ENCODE measurements around the gene GPR158.
A peak's percentile ranks its signal among the peaks of the same experiment; 100 is the strongest.

GPR158 gene

DNA sequence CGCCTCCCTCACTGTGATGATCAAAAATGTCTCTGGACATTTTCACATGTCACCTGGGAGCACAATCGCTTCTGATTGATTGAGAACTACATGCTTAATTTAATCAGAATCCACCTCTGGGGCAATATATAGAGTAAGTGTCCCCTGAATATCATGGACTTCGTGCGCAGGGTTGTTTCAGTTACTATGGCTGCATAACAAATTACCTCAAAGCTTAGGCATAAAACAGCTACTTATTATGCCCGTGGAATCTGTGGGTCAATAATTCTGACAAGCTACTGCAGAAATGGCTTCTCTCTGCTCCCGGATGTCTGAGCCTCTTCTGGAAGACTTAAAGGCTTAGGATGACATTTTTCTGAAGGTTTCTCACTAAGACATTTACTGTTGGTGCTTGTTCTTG lies 334.4 kb downstream of the GPR158 start:
- Histone ChIP-seq H3K9me3 (ENCODE audit: control insufficient read depth, insufficient read depth, low read length) (no peaks in the 10 kb centered on the region), H3K4me3 (ENCODE audit: low read length) (no peak overlapping the region), H3K4me1 (ENCODE audit: control insufficient read depth, insufficient read depth, low read length) (peaks cover 2% of the 10 kb centered on the region; the same call in 1 of the 2 replicates), H3K27me3 (ENCODE audit: control insufficient read depth, insufficient read depth, low read length) (no peaks in the 10 kb centered on the region), H3K27ac (ENCODE audit: low read length) (no peak overlapping the region), H3K36me3 (ENCODE audit: control insufficient read depth, insufficient read depth, low read length) (no peaks in the 10 kb centered on the region)
- no CpG with 5 or more reads among the region's 6 CpGs for WGBS (ENCODE audit: insufficient coverage, insufficient read length)
- DNase-seq (ENCODE audit: low read depth, low spot score) = no peak

DNA sequence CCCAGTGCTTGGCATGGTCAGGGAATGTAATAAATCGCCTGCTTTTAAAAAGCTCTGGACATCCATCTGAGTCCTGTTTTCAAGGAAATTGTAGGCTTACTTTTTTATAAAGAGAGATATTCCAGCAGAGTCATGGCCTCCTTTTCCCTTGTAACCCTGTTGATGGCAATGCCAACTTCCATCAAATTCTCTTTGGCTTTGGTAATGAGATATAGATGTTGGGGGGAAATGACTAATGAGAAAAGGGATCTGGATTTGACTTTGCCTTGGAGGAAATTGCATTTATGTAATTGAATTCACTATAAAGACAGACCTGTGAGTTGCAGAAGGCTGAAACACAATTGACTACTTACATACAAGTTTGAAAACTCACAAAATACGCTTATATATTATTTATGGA lies 347.5 kb downstream of the GPR158 start:
- no peaks in the 10 kb centered on the region for H3K27me3 ChIP-seq (ENCODE audit: control insufficient read depth, insufficient read depth, low read length)
- H3K36me3 ChIP-seq (ENCODE audit: control insufficient read depth, insufficient read depth, low read length) = no peaks in the 10 kb centered on the region
- no CpG with 5 or more reads among the region's 2 CpGs for WGBS (ENCODE audit: insufficient coverage, insufficient read length)
- H3K9me3 ChIP-seq (ENCODE audit: control insufficient read depth, insufficient read depth, low read length) = no peaks in the 10 kb centered on the region
- no peak for DNase-seq (ENCODE audit: low read depth, low spot score)
- no peak overlapping the region for H3K27ac ChIP-seq (ENCODE audit: low read length)
- H3K4me1 ChIP-seq (ENCODE audit: control insufficient read depth, insufficient read depth, low read length) = no peaks in the 10 kb centered on the region
- H3K4me3 ChIP-seq (ENCODE audit: low read length) = no peak overlapping the region

DNA sequence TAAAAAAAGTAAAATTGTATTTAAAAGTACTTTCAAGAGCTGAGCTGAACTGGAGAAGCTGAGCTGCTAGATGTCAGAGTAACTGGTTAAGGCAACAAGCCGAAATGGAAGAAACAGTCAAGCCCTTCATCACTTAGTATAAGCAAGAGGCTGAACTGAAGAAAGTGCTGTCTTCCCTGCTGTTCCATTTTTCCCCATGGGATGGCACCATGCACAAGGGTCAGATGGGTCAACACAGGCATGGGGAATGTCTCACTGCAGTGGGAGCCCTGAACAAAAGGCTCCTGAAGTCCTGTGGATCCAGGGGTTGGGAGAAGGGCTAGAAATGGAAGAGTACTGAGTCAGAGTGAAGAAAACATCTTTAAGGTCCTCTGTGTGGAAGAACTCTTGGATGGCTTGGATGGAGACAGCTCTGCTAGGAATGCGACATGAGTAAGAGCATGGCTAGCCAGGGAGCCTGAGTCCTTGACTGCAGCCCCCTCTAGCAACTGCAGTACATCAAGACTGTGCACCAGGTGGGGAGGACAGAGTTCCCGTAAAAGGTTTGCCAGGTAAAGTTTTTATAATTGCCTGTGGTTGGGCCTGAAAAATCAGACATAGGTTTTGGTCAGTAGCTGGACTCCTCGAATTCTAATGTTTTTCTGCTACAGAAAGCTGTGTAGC lies 348.3 kb downstream of the GPR158 start:
- Histone ChIP-seq H3K9me3 (ENCODE audit: control insufficient read depth, insufficient read depth, low read length) (no peaks in the 10 kb centered on the region), H3K27ac (ENCODE audit: low read length) (no peak overlapping the region), H3K4me3 (ENCODE audit: low read length) (no peak overlapping the region), H3K36me3 (ENCODE audit: control insufficient read depth, insufficient read depth, low read length) (no peaks in the 10 kb centered on the region), H3K27me3 (ENCODE audit: control insufficient read depth, insufficient read depth, low read length) (no peaks in the 10 kb centered on the region), H3K4me1 (ENCODE audit: control insufficient read depth, insufficient read depth, low read length) (no peaks in the 10 kb centered on the region)
- DNase-seq (ENCODE audit: low read depth, low spot score) = peak; percentile 79
- no CpG with 5 or more reads among the region's 4 CpGs for WGBS (ENCODE audit: insufficient coverage, insufficient read length)

DNA sequence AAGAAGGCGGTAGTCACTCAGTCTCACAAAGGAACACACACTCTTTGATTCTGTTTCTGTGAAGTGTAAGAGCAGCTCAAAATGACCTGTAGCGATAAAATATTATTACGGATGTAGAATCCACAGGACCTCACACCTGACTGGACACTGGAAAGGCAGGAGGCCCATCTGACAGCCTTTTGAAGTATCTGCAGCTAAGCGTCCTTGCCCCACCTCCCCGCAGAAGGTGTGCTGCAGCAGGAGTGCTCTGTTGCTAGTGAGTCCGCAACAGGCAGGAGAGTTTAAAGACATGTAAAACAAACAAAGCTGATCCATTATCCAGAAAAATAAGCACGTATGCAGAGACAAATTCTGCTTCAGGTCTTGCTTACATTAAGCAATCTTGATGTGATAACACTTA lies 355.5 kb downstream of the GPR158 start:
- Histone ChIP-seq H3K27ac (ENCODE audit: low read length) (no peak overlapping the region), H3K4me1 (ENCODE audit: control insufficient read depth, insufficient read depth, low read length) (no peaks in the 10 kb centered on the region; the same call in 1 of the 2 replicates), H3K4me3 (ENCODE audit: low read length) (no peak overlapping the region), H3K36me3 (ENCODE audit: control insufficient read depth, insufficient read depth, low read length) (no peaks in the 10 kb centered on the region), H3K9me3 (ENCODE audit: control insufficient read depth, insufficient read depth, low read length) (no peaks in the 10 kb centered on the region), H3K27me3 (ENCODE audit: control insufficient read depth, insufficient read depth, low read length) (0 out of 2 replicates have a peak, but pooled peaks cover 1% of the 10 kb centered on the region)
- no CpG with 5 or more reads among the region's 7 CpGs for WGBS (ENCODE audit: insufficient coverage, insufficient read length)
- DNase-seq (ENCODE audit: low read depth, low spot score) = no peak

DNA sequence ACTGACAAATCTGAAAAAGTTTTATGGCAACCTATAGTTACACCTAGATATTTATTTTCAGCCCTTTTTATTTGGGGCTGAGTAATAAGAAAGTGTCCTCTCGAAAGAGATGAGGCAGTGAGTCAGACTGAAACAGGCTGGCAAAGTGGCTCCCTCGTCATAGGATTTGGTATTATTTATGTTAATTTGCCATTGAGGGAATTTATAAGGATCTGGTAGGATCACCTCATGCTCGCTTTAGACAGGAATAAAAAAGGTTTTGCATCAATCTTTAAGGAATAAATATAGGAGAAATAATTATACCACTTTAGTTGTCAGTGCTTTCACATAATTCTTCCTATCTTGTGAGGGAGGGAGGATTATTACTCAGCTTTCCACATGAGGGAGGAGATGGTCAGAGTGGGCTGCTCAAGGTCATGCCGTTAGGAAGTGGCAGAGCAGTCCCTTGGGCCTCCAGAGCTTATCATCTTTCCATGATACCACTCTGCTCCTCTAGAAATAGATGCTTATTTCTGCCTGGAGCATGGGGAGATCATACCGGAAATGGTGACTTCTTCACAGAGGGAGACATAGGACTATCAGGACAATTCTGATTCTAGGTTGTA lies 356.8 kb downstream of the GPR158 start:
- no peaks in the 10 kb centered on the region for H3K36me3 ChIP-seq (ENCODE audit: control insufficient read depth, insufficient read depth, low read length)
- no peak overlapping the region for H3K4me3 ChIP-seq (ENCODE audit: low read length)
- WGBS (ENCODE audit: insufficient coverage, insufficient read length) = no CpG with 5 or more reads among the region's 5 CpGs
- no peaks in the 10 kb centered on the region; the same call in 1 of the 2 replicates for H3K4me1 ChIP-seq (ENCODE audit: control insufficient read depth, insufficient read depth, low read length)
- H3K9me3 ChIP-seq (ENCODE audit: control insufficient read depth, insufficient read depth, low read length) = no peaks in the 10 kb centered on the region
- no peak overlapping the region for H3K27ac ChIP-seq (ENCODE audit: low read length)
- DNase-seq (ENCODE audit: low read depth, low spot score) = no peak
- H3K27me3 ChIP-seq (ENCODE audit: control insufficient read depth, insufficient read depth, low read length) = 0 out of 2 replicates have a peak, but pooled peaks cover 1% of the 10 kb centered on the region

DNA sequence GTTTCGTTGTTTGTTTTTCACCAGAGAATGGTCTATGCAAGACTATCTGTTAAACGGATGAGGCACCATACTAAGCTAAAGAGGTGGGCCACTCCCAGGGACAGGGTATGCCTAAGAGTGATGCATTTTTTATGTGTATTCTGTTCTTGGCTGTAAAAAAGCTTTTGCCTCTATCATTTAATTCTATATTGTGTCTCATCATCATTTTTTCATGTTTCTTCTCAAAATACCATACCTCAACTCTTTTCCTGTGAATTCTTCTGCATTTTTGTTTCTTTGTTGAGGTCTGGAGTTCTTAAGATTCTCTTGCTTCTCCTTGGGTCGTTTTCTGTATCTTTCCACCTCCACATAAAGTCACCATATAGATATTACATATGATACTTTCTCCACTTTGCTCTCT lies 357.4 kb downstream of the GPR158 start:
- DNase-seq (ENCODE audit: low read depth, low spot score) = no peak
- 0 out of 2 replicates have a peak, but pooled peaks cover 1% of the 10 kb centered on the region for H3K27me3 ChIP-seq (ENCODE audit: control insufficient read depth, insufficient read depth, low read length)
- H3K4me3 ChIP-seq (ENCODE audit: low read length) = no peak overlapping the region
- no peaks in the 10 kb centered on the region for H3K36me3 ChIP-seq (ENCODE audit: control insufficient read depth, insufficient read depth, low read length)
- H3K27ac ChIP-seq (ENCODE audit: low read length) = no peak overlapping the region
- no peaks in the 10 kb centered on the region; the same call in 1 of the 2 replicates for H3K4me1 ChIP-seq (ENCODE audit: control insufficient read depth, insufficient read depth, low read length)
- H3K9me3 ChIP-seq (ENCODE audit: control insufficient read depth, insufficient read depth, low read length) = no peaks in the 10 kb centered on the region
- WGBS (ENCODE audit: insufficient coverage, insufficient read length) = no CpG with 5 or more reads among the region's 3 CpGs

DNA sequence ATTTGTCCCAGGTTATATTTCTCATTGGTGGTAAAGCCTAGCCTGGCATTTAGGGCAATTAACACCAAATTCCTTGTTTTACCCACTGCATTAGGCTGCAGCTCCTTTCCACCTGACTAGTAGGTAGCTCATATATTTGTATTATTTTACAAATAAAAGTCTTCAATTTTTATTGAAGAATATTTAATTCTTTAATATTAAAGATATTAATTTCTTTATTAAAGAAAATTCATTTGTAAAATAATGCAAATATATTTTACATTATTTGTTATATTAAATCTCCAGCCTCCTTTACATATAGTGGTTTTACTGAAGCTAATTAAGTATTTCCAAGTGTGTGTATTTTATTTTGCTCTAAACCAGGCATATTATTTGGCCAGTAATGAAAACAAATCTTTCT lies 361.2 kb downstream of the GPR158 start:
- Histone ChIP-seq H3K36me3 (ENCODE audit: control insufficient read depth, insufficient read depth, low read length) (no peaks in the 10 kb centered on the region), H3K27me3 (ENCODE audit: control insufficient read depth, insufficient read depth, low read length) (no peaks in the 10 kb centered on the region), H3K27ac (ENCODE audit: low read length) (no peak overlapping the region), H3K4me3 (ENCODE audit: low read length) (no peak overlapping the region), H3K4me1 (ENCODE audit: control insufficient read depth, insufficient read depth, low read length) (no peaks in the 10 kb centered on the region), H3K9me3 (ENCODE audit: control insufficient read depth, insufficient read depth, low read length) (no peaks in the 10 kb centered on the region)
- no peak for DNase-seq (ENCODE audit: low read depth, low spot score)

DNA sequence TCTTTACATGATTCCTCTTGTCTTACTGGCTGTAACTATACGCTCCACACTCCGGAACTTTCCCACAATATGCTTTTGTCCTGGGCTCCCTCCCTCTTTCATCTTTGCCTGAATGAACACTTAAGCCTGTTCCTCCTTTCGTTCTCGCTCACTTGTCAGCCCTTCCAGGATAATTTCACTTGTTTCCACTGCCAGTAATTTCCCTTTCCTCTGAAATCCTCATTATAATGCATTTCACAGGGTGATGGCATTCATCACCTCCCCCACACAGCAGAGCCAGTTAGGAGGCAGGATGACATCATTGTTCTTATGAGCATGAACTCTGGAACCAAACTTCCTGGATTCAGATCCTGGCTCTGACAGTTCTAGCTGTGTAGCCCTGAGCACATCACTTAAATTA lies 372.6 kb downstream of the GPR158 start:
- DNase-seq (ENCODE audit: low read depth, low spot score) = no peak
- H3K9me3 ChIP-seq (ENCODE audit: control insufficient read depth, insufficient read depth, low read length) = no peaks in the 10 kb centered on the region
- no peaks in the 10 kb centered on the region for H3K36me3 ChIP-seq (ENCODE audit: control insufficient read depth, insufficient read depth, low read length)
- no peak overlapping the region for H3K4me3 ChIP-seq (ENCODE audit: low read length)
- no peaks in the 10 kb centered on the region for H3K27me3 ChIP-seq (ENCODE audit: control insufficient read depth, insufficient read depth, low read length)
- H3K27ac ChIP-seq (ENCODE audit: low read length) = no peak overlapping the region
- no CpG with 5 or more reads among the region's 4 CpGs for WGBS (ENCODE audit: insufficient coverage, insufficient read length)
- H3K4me1 ChIP-seq (ENCODE audit: control insufficient read depth, insufficient read depth, low read length) = no peaks in the 10 kb centered on the region

DNA sequence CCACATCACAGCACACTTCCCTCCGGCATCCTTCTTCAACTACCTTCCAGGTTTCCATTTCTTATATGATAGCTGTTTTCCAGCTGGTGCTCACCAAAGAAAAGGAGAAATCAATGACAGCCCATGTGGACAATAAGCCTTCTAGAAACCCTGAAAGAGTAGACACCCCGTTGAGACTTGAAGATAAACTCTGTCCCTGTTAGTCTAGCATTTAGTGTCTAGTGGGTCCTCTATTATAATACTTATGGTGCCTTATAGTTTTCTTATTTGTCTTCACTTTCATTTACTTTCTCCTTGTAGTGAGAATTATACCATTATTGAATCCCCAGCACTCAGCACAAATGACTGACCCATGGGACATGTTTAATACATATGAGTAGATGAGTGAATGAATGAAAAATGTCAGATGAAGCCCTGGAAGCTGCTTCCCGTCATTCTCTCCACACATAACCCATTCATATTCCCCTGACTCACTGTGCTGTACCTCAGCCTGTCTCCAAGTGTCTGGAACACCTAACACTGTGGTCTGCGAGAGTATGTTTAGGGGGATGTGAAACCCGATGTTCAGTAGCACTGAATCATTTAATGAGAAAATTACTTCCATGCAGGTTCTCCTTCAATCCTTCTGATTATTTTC lies 377.6 kb downstream of the GPR158 start:
- Histone ChIP-seq H3K36me3 (ENCODE audit: control insufficient read depth, insufficient read depth, low read length) (no peaks in the 10 kb centered on the region), H3K27ac (ENCODE audit: low read length) (no peak overlapping the region), H3K27me3 (ENCODE audit: control insufficient read depth, insufficient read depth, low read length) (no peaks in the 10 kb centered on the region), H3K4me1 (ENCODE audit: control insufficient read depth, insufficient read depth, low read length) (no peaks in the 10 kb centered on the region), H3K9me3 (ENCODE audit: control insufficient read depth, insufficient read depth, low read length) (no peaks in the 10 kb centered on the region), H3K4me3 (ENCODE audit: low read length) (no peak overlapping the region)
- DNase-seq (ENCODE audit: low read depth, low spot score) = no peak
- WGBS (ENCODE audit: insufficient coverage, insufficient read length) = no CpG with 5 or more reads among the region's 5 CpGs

DNA sequence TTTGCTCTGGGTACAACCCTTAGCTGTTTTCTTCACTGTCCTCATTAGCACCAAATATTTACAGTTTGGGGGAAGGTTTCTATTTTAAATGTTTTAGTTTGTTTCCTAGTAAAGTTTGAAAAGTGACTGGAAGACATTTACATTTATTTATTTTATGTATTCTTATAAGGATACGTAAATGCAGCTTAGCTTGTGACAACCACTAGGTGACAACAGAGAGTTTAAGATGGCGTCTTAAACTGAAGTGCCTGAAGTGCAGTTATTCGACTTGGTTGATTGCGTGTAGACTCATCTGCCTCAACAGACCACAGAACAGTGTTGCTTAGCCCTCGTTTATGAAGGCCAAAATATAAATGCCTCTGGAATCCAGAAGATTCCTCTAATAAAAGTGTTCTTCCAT lies 381.1 kb downstream of the GPR158 start:
- Histone ChIP-seq H3K4me1 (ENCODE audit: control insufficient read depth, insufficient read depth, low read length) (no peaks in the 10 kb centered on the region), H3K9me3 (ENCODE audit: control insufficient read depth, insufficient read depth, low read length) (no peaks in the 10 kb centered on the region), H3K36me3 (ENCODE audit: control insufficient read depth, insufficient read depth, low read length) (no peaks in the 10 kb centered on the region), H3K4me3 (ENCODE audit: low read length) (no peak overlapping the region), H3K27me3 (ENCODE audit: control insufficient read depth, insufficient read depth, low read length) (no peaks in the 10 kb centered on the region), H3K27ac (ENCODE audit: low read length) (no peak overlapping the region)
- WGBS (ENCODE audit: insufficient coverage, insufficient read length) = no CpG with 5 or more reads among the region's 5 CpGs
- DNase-seq (ENCODE audit: low read depth, low spot score) = peak; percentile 4
